ENCODE data around the gene FZR1. TPM values are rescaled to one million over a fixed set of nuclear protein-coding genes. Genes with fewer than 3 reads are reported as not detected.

FZR1 gene
- total and polyA plus RNA-seq, 9 of the 15 experiments (the other 6 are each of a cell fraction or from before 2014, with no cell fraction given): 0.18 to 48.0 (median 22.2) TPM

DNA sequence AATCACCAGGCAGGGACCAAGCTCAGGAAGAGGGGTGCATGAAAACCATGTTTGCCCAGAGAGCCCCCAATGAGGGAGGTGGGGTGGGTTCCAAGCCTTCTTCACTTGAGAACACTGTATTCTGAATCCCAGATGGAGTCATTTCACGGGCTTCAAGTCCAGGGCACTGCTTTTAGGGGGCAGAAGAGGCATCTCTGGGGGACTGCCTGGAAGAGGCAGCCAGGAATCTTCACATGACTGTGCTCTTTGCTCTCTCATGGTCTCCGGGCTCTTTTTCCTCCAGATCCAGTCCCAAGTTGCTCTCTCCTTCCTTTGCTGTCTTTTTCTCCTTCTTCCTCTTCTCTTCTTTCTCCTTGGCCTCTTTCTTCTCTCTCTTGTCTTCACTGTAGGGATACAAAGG lies 31.5 kb upstream of the FZR1 start:
- H4K20me1 ChIP-seq (replicated peaks; ENCODE audit: control insufficient read depth, insufficient read depth, low read length): no peaks in the 10 kb centered on the region
- CTCF ChIA-PET (ENCODE audit: low intra/inter-chr PET ratio): no interaction called here
- no TSS peak for BruUV-seq (replicated peaks)
- POLR2A ChIA-PET: no interaction called here
- H3K27me3 ChIP-seq (ENCODE audit: control insufficient read depth in 2 of 2, insufficient read depth in 2 of 2, low read length in 2 of 2): no peaks in the 10 kb centered on the region
- FAIRE-seq (no peak), DNase-seq (ENCODE audit: extremely low read depth in 1 of 4, low spot score in 3 of 4) (no peak), ATAC-seq (no peak)
- intact Hi-C loops (cut with micrococcal nuclease): no loop called here
- H3K4me2 ChIP-seq (ENCODE audit: insufficient read depth, low read length): no peak overlapping the region
- H2AFZ ChIP-seq (ENCODE audit: low read depth, low read length): no peak overlapping the region
- H3K36me3 ChIP-seq (ENCODE audit: control insufficient read depth, insufficient read depth, low read length): no peaks in the 10 kb centered on the region
- no peak overlapping the region for H3K4me3 ChIP-seq
- H3K79me2 ChIP-seq (ENCODE audit: control insufficient read depth, insufficient read depth, low read length): no peaks in the 10 kb centered on the region
- WGBS (ENCODE audit: insufficient coverage, low coverage, missing lambda C conversion rate): 0% methylated on average over 2 of the region's 2 CpGs
- in situ Hi-C loops (cut with MboI): loop anchor here (5.0 kb wide), 1 partner anchor 147 kb away; no protein-coding TSS in a partner anchor
- H3K27ac ChIP-seq (ENCODE audit: extremely low read depth, low read depth, low read length): no peak overlapping the region
- no peaks in the 10 kb centered on the region for H3K9me1 ChIP-seq (ENCODE audit: control insufficient read depth, insufficient read depth, low read length)
- H3K9ac ChIP-seq (ENCODE audit: insufficient read depth in 1 of 2, low read depth in 2 of 2, low read length in 2 of 2): no peak overlapping the region
- peaks cover 11 to 23% of the 10 kb centered on the region in 2 experiments for H3K4me1 ChIP-seq (replicated peaks in 1 of 2; ENCODE audit: control insufficient read depth in 2 of 2, insufficient read depth in 2 of 2, low read length in 2 of 2)
- H3K9me3 ChIP-seq (replicated peaks; ENCODE audit: control insufficient read depth, insufficient read depth, low read depth, low read length): no peaks in the 10 kb centered on the region
- TF ChIP-seq GTF2F1 (IDR thresholded peaks at IDR 0.05; ENCODE audit: low read depth, low read length) (no peak), ZNF277 (CRISPR knock-in tag; IDR thresholded peaks at IDR 0.05; ENCODE audit: borderline replicate concordance) (no peak), ZNF197 (CRISPR knock-in tag; IDR thresholded peaks at IDR 0.05; ENCODE audit: low read depth) (no peak), SAFB (IDR thresholded peaks at IDR 0.05; ENCODE audit: borderline replicate concordance, low read depth, low read length) (no peak), RBM25 (IDR thresholded peaks at IDR 0.05; ENCODE audit: low read depth, low read length, severe bottlenecking) (peak; percentile 47), ZFP36 (IDR thresholded peaks at IDR 0.05; ENCODE audit: low read depth, low read length, partially characterized antibody) (peak; percentile 91), CBX3 (IDR thresholded peaks at IDR 0.05; ENCODE audit: borderline replicate concordance in 1 of 2, low read length in 2 of 2) (no peak)
- TF ChIP-seq, protein P1, sequence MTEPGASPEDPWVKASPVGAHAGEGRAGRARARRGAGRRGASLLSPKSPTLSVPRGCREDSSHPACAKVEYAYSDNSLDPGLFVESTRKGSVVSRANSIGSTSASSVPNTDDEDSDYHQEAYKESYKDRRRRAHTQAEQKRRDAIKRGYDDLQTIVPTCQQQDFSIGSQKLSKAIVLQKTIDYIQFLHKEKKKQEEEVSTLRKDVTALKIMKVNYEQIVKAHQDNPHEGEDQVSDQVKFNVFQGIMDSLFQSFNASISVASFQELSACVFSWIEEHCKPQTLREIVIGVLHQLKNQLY (CRISPR knock-in tag; conservative IDR thresholded peaks at IDR 0.05): no peak
